Psoas muscle (tissue), 8 donors: ENCODE measurements around the gene PLXDC2. TPM values are rescaled to one million over a fixed set of nuclear protein-coding genes. Genes with fewer than 3 reads are reported as not detected.

Experiments used
- ATAC-seq, 4 donors: fragments of 200-7000 bp; cut with Tn5 transposase; one replicate each; pipeline ENCODE4 v1.9.1; 2020; ENCODE audit warnings: moderate library complexity in 3 of 4, mild to moderate bottlenecking in 2 of 4
- DNase-seq, 2 donors: peaks; one replicate each; pipeline ENCODE4 v3.0.0-alpha.2; 2020
- H3K27ac ChIP-seq: fragments of 200-600 bp; one replicate; pipeline ENCODE4 v1.8.0; 2022
- H3K27me3 ChIP-seq, 3 donors: fragments of 200-600 bp in 1 of 3; one replicate each; pipeline versions ENCODE4 v1.6.1 to v1.8.0; 2013 to 2022; ENCODE audit warnings: low read length in 2 of 3, mild to moderate bottlenecking in 2 of 3, moderate library complexity in 1 of 3; ENCODE audit not compliant: insufficient read depth in 3 of 3
- H3K36me3 ChIP-seq, 2 donors: fragments of 200-600 bp in 1 of 2; one replicate each; pipeline versions ENCODE4 v1.6.1 to v1.8.0; 2013 to 2022; ENCODE audit warnings: low read depth in 1 of 2, mild to moderate bottlenecking in 1 of 2, moderate library complexity in 1 of 2; ENCODE audit not compliant: insufficient read depth in 1 of 2
- H3K4me1 ChIP-seq: fragments of 200-600 bp; one replicate; pipeline ENCODE4 v1.8.0; 2022
- H3K4me3 ChIP-seq: fragments of 200-600 bp; one replicate; pipeline ENCODE4 v1.8.0; 2022; ENCODE audit warnings: mild to moderate bottlenecking
- H3K9me3 ChIP-seq: fragments of 200-600 bp; one replicate; pipeline ENCODE4 v1.8.0; 2022
- CTCF ChIP-seq: fragments of 200-600 bp; IDR thresholded peaks from one replicate; pipeline ENCODE4 v1.8.0; 2022; ENCODE audit warnings: antibody characterized with exemption
- WGBS, 3 donors: extraction: QIAGEN DNeasy Blood & Tissue Kit; methylation state at CpG; one replicate each; pipeline versions ENCODE4 v1.1.6 to v1.1.7; 2013; 5-methylcytosine and 5-hydroxymethylcytosine counted together
- intact Hi-C, 2 donors: fragments of 100-400 bp; cut with DNase I; formaldehyde crosslinking; loops; one replicate each; pipeline versions ENCODE4 v1.11.0 to v1.14.2; 2022
- polyA plus RNA-seq, 3 donors: library from polyadenylated mRNA; stranded (reverse); fragments of 200-250 nt; gene quantifications; one replicate each; pipeline ENCODE4 v1.2.3, GENCODE V29; 2013
- total RNA-seq, 4 donors: library from RNA; stranded (reverse); fragmentation: NEBNext Ultra II Directional in 2 of 4; extraction: Animal tissue kit (Norgen Biotek cat#: 25700) in 2 of 4; gene quantifications; one replicate each; pipeline versions ENCODE4 v1.2.1 to v1.2.4, GENCODE V29; 2021 to 2023
- donor health status: healthy with polysubstance abuse.
- donor health status: DM: no; HTN: no; CAD: no; lungs with moderate emphysema.
- donor health status: Bipolar disorder and iron deficiency.
- donor health status: healthy.
- donor health status: DM: yes; HTN: yes; CAD: no.
- donor health status: DM: no; HTN: no; CAD: no.
- donor health status: DM: no; HTN: no; CAD: no.
- donor health status: DM: yes; HTN: yes; CAD: no.

The PLXDC2 gene
- total and polyA plus RNA-seq, 7 donors: 2.3 to 21.4 (median 9.2) TPM

GRCh38 chr10:19936289-19936688 lies 120.1 kb downstream of the PLXDC2 start:
- no peak overlapping the region for H3K4me3 ChIP-seq
- 54 to 61% (median 56%) methylated on average over 2 of the region's 2 CpGs for whole genome bisulfite sequencing, 3 donors
- no peak for ATAC-seq
- intact Hi-C loops: no loop called here
- no peaks in the 10 kb centered on the region for H3K9me3 ChIP-seq
- H3K27ac ChIP-seq: no peak overlapping the region
- TF ChIP-seq CTCF: no peak
- no peaks in the 10 kb centered on the region for H3K27me3 ChIP-seq
- DNase-seq: no peak
- no peaks in the 10 kb centered on the region for H3K36me3 ChIP-seq
- H3K4me1 ChIP-seq: peaks cover 14% of the 10 kb centered on the region

DNA sequence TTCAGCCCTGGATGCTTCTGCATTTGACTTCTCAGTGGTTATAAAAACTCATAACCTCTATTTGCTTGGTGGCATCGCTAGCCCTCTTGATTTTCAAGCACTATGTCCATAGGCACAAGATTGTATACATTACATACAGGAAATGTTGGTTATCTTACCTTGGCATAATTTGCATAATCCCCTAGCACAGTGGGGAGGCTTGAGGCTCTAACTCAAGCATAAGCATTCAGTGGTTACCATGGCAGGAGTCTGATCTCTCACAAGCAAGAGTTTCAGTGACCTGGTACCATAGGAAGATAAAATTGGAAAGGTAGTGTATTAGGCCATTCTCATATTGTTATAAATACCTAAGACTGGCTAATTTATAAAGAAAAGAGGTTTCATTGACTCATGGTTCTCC lies 121.8 kb downstream of the PLXDC2 start:
- intact Hi-C loops: no loop called here
- Histone ChIP-seq H3K27me3 (no peaks in the 10 kb centered on the region), H3K27ac (no peak overlapping the region), H3K9me3 (no peaks in the 10 kb centered on the region), H3K36me3 (no peaks in the 10 kb centered on the region), H3K4me3 (no peak overlapping the region), H3K4me1 (peaks cover 2% of the 10 kb centered on the region)
- 100% methylated on average over 1 of the region's 1 CpG for WGBS, 3 donors
- no peak for ATAC-seq
- no peak for DNase-seq
- no peak for TF ChIP-seq CTCF

DNA sequence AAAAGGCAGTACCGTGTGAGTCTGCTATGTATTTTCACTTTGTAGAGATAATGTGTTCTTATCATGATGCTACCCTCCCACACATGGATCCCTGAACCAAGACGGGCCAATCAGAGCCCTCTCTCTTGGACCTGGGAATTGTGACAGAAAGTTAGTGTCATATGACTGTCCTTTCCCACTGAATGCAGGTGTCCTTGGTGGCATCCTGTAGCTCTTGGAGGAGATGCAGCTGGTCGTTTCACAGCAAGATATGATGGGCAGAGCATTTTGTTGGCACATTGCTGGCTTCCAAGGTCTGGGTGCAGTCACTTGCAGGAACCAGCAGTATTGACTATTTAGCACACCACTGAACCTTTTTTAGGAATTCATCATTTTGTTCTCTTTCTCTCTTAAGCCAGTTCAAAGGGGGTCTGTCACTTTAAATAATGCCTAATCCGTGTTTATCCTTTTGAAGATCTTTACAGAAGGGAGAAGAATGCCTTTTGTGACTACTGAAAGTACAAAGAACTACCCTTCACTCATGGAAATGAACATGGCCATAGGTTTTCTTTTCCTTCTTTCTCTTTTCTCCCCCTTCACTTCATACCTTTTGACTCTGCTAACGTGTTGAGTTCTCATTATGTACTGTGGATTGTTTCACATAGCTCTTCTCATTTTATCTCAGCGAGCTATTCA lies 125.1 kb downstream of the PLXDC2 start:
- Histone ChIP-seq H3K36me3 (no peaks in the 10 kb centered on the region), H3K27me3 (no peaks in the 10 kb centered on the region), H3K4me1 (peaks cover 18% of the 10 kb centered on the region), H3K4me3 (no peak overlapping the region), H3K27ac (no peak overlapping the region), H3K9me3 (no peaks in the 10 kb centered on the region)
- TF ChIP-seq CTCF: no peak
- intact Hi-C loops: no loop called here
- ATAC-seq: no peak
- WGBS, 3 donors: 57 to 73% (median 64%) methylated on average over 6 of the region's 6 CpGs
- DNase-seq: no peak

- DNase-seq: peak; percentile 64 to 77
- peak overlapping the region; percentile 51 for H3K27ac ChIP-seq
- no peaks in the 10 kb centered on the region for H3K36me3 ChIP-seq
- H3K9me3 ChIP-seq: no peaks in the 10 kb centered on the region
- peak; percentile 48 to 83 (median 74) for ATAC-seq
- no peak overlapping the region for H3K4me3 ChIP-seq
- no peak for TF ChIP-seq CTCF
- no peaks in the 10 kb centered on the region for H3K27me3 ChIP-seq
- intact Hi-C loops: loop anchor here in 1 of 2 donors (5.0 kb wide), 1 partner anchor 128 kb away; the partner anchor contains the start of gene PLXDC2
- WGBS, 3 donors: 53 to 60% (median 54%) methylated on average over 6 of the region's 6 CpGs
- peaks cover 36% of the 10 kb centered on the region for H3K4me1 ChIP-seq
Observed at GRCh38 chr10:19944911-19945663, 128.9 kb downstream of the PLXDC2 start.
